Left kidney (tissue), 2 donors: ENCODE data around the gene POC1B. TPM values are rescaled to one million over a fixed set of nuclear protein-coding genes. Genes with fewer than 3 reads are reported as not detected.
A peak's percentile ranks its signal among the peaks of the same experiment; 100 is the strongest.
"Not testable (repeated sequence)": the region's sequence is repeated elsewhere in the genome, so short reads cannot be mapped to it uniquely, and the experiment has no call there.

Experiments used
- DNase-seq: peaks from one replicate; pipeline ENCODE4 v3.0.0-alpha.2; 2013
- polyA plus RNA-seq: library from polyadenylated mRNA; unstranded; fragments of 120-200 nt; gene quantifications from one replicate; pipeline ENCODE4 v1.2.1, GENCODE V29; 2013; ENCODE audit not compliant: insufficient read length

Gene POC1B
- polyA plus RNA-seq, 1 donor, result 24.8 TPM

DNA sequence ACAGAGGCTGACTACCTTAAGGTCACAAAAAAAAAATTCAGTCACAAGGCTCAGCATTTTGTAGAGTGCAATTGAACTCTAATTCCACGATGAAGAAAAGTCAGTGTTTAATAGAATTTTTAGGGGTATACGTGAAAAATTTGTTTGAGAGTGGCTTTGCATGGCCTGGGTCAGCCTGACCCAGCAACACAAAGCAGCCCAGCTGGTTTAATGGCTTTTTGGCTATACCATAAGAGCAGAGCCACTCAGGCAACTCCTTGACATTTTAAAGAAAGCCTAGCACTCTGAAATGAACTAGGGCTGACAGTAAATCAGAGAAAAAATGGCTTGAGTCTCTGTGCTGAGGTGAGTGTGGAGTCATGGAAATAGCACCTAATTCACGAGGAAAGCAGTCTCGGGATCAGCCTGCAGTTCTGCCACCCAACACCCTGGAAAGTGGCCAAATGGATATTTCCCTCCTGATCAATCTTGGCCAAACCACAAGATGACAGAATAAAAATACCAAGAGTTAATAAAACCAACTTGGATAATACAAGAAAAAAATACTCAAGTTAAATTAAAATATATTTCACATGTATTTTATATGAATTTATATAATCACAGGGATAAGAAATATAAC lies 60.8 kb downstream of the POC1B start:
- no peak for DNase-seq

DNA sequence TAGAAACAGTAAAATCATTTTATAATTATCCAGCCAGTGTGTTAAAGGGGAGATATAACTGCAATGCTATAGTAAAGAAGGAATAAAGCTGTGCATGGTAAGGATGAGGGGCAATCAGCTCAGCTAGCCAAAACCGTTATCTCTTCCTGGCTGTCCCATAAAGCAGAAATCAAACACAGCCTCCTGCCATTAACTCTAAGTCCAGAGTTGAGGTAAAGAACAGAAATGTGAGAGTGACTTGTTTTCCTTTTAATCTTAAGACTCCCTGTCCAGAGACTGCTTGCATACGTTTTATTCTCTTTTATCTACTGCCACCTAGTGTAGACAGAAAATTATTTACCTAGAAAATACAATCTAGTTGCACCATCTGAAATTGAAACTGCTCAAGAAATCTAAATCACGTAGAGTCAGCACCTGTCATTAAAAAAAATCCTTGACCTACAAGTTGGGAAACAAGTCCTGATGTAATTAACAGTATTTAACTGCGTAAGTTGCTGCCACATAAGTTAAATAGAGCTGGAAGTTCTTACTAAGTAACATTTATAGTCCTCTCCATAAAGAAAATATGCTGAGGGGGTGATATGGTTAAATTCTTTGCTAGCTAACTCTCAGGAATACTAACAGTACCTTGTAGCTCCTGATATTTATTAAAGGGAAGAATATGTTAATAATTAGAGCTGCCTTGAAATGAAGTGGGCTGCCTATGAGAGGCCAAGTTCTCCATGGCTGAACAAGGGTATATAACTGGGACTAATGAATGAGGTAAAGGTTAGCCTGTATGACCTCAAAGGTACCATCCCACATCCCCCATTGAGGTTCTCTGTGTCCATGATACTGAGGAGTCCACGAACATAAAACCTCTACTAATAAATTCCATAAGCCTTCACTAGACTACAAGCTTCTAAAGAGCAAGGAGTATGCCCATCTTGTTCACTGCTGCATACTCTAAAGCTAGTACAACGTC lies 63.9 kb downstream of the POC1B start:
- DNase-seq, result peak; percentile 71

DNA sequence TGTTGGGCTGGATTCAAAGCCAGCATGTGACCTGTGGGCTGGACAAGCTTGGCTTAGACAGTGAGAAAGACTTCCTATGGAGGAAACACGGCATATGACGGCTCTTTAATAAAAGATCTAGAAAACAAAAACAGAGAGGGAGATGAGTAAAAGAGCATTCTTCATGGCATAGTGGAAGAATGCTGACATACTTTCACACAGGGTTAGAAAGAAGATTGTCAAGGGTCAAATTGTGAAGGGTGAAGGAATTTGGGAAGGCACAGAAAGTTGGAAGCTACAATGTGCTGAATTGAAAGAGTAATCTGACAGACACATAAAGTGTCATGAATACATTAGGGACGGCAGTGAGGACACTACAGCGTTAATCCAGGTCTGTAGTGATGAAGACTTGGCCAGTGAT lies 64.7 kb downstream of the POC1B start:
- no peak for DNase-seq

DNA sequence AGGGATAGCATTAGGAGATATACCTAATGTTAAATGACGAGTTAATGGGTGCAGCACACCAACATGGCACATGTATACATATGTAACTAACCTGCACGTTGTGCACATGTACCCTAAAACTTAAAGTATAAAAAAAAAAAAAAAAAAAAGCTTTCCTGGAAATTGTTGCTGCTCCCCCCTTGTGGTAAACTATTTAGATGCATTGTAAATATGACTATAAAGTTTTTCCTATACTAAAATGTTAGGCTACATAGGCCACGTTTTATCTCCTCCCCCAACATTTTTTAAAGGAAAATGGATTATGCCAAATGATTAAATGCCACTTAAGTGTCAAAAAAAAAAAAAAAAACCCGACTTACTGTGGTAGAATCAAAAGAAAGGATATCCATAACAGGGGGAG lies 66.6 kb downstream of the POC1B start:
- DNase-seq, result not testable (repeated sequence)

DNA sequence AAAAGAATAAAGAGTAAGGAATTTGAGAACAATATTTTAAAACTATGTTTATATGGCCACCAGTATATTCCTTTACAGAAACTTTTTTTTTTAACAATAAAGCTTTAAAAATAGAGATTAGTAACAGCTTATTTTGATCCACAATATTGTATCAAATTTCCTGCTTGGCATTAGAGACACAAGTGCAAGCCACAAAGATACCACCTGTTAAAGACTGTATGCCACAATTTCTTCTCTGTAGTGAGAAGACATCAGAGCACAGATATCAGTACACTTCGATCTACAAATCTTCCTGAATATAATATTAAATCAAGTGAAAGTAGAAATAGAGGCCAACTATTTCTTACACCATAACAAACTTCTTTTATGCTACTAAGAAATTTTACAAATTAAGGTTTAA lies 69.3 kb downstream of the POC1B start:
- no peak for DNase-seq

DNA sequence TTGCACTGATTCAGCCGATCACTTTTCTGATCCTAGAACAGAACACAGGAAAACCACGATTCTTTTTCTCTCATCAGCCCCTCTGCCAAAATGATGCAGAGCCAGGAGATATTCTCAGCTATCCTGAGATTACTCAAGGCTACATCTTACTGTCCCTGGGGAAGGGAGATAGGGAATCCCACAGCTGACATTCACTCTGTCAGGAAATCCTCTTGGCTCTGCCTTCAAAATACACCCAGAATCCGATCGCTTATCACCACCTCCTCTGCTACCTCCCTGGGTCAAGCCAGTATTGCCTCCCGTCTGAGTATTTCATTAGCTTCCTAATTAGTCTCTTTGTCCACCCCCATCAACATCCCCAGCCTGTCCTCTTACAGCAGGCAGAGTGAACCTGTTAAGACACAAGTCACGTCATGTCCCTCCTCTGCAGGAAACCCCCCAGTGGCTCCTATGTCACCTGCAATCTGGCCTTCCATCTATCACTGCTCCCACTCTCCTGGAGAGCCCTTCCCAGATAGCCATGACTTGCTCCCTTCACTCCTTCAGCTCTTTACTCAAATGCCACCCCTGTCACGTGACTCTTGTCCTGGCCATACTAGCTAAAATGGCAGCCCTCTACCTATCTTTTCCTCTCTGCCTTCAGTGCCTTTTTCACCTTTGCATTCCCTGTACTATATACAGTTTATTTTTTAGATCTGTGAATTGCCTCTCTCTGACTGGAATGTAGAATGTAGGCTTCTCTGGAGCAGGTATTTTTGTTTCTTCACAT lies 71.6 kb downstream of the POC1B start:
- no peak for DNase-seq

DNA sequence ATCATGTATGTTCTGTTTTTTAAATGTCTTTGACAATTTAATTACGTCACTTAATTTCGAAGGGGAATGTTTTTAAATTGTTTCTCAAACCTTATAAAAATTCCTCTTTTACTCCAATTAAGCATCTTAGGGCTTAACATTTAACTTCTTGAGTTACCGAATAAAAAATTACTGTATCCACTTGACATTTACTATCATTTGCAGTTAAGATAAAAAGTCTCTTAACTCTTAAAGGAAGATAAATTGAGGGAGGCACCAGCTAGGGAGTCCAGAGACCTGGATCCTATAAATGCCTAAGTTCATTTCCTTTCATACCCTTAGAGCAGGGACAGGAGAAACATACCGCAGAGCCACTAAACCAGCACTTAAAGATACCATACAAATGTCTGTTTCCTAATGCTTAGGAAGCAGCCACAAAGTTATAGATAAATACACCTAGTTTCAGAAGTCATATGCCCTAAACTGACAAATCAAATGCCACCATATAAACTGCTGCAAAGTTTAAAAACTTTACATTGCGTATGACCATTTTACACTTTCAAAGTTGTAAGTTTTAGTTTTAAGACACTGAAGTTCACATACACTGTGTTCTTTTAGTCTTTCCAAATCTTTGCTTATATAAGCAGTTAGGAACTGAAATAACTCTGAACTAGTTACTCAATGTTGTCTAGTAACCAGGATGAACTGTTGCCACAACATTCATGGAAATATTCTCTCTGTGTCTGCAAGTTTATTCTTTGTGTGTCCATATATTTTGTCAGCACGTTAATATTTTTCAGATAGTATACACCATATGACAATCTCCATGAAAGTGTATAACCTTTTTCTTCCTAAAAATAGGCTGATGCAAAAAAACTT lies 72.5 kb downstream of the POC1B start:
- DNase-seq, result no peak

DNA sequence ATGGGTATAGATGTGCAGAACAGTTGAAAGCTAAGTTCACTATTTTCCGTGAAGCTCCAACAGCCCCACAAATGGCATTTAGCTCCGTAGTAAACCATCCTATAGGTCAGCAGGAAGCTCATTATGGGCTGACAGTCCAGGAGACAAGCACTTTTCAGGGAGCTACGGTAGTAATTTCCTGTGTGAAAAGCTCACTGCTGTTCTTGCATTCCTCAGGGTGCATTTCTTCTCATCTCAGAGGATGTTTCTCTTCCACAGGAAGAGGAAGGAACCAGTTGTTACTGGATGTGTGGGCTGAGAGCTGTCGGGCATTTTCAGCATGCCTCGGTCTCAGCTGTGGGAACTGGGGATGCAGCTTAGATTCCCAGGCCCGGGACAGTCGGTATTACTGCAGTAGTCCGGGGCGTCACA lies 74.0 kb downstream of the POC1B start:
- no peak for DNase-seq

DNA sequence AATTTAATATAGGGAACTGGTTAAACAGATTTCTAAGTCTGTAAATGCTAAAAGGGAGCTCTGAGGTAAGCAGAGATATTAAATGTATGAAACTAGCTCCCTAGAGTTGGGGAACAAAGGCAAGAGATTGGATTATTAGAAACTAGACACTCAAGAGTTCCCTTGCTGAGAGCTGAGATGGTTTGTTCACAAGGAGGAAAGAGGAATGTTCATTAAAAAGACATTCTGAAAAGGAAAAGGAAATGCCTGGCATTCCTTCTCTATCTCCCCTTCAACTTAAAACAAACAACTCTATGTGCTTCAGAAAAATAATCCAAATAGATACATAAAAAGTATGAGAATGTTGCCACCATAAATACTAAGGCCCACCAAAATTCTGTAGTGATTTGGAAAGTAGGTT lies 74.9 kb downstream of the POC1B start:
- DNase-seq, result no peak

DNA sequence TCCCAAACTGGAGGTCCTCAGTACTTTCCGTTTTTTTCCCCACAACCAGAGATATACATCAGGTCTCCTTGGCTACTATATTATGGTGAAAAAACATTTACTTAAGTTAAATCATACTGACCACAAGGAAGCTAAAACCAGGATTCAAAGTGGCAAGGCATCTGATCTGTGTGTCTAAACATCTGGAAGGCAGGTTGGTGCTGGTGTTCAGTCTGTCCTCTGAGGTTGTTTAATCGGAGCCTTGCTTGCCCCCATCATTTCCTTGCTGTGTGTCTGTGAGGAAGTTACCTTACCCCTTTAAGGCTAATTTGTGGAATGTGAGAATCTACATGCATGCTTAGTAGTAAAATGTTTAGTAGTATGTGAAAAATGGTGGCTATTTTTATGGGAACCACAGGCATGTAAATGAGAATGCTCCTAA lies 76.9 kb downstream of the POC1B start:
- no peak for DNase-seq

DNA sequence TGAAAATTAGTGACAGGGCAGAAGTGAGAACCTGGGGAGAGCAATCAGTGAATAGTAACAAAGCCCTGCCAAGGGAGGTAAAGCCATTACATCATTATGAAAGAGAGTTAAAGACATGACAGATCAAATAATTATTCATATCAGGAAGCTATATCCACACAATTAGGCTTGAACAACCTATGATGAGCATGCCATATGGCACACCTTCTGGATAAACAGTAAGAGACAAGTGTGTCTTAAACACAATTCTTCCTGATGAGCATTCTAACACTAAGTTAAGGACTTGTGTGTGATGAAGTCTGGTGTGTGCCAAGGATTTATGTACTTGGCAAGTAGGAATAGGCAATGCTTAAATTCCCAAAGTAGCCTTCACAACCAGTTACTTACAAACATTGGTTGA lies 77.3 kb downstream of the POC1B start:
- DNase-seq, result no peak

DNA sequence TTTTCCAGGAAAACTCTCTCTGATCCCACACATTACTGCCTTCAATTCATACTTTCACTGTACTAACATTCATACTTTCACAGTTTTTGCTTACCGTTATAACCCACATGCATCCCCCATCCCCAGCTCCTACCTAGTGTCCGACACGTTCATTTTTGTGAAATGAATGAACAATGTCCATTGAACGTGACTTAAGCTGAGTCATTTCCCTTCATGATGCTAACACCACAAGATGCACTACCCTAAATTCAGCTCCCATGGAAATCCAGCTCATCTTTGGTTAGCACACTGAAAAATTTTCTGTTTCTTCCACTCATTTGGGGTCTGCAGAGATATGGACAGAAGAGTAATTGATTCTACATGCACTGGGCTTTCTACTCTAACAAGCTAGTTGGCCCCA lies 85.9 kb downstream of the POC1B start:
- DNase-seq, result no peak

DNA sequence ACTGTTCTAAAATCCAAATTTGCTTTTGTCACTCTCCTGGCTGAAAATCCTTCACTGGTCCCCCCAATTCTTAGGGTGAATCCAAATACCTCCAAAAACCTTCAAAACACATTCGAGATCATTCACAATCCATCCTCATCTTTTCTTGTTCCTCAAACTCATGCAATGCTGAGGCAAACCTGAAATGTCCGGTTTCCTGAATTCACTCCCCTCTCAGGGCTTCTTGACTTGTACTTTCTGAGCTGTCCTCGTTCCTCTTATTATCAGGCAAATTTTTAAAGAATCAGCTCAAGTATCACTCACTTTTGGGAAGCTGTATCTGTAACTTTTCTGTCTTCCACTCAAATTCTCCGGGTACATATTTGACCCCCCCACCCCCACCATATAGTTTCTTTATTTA lies 88.6 kb downstream of the POC1B start:
- no peak for DNase-seq

DNA sequence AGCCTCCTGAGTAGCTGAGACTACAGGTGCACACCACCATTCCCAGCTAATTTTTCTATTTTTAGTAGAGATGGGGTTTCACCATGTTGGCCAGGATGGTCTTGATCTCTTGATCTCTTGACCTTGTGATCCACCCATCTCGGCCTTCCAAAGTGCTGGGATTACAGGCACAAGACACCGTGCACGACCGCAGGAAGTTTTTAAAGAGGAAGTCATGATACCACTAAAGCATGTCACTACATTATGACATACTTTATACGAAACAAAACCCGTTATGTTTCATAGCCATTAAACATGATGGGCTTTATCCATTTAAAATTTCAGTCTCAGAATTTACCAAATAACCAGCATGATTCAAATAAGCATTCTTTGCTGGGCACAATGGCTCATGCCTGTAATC lies 89.8 kb downstream of the POC1B start:
- no peak for DNase-seq

DNA sequence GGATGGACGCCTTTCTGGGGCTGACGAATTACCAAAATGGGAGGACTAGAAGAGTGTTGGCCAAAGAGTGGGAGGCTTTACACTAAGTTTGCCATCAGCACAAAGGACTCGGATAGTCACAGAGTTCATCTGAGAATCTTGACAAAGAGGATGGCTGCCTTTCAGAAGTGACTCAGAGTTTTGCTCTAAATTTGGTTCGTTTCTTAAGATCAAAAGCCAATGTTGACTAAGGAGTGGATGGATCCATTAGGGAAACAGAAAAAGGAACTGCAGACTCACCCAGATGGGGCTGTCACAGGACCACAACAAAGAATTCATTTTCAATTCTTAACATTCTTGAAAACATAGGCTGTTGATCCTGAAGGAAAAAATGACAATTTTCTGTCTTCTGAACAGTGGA lies 92.2 kb downstream of the POC1B start:
- DNase-seq, result no peak

DNA sequence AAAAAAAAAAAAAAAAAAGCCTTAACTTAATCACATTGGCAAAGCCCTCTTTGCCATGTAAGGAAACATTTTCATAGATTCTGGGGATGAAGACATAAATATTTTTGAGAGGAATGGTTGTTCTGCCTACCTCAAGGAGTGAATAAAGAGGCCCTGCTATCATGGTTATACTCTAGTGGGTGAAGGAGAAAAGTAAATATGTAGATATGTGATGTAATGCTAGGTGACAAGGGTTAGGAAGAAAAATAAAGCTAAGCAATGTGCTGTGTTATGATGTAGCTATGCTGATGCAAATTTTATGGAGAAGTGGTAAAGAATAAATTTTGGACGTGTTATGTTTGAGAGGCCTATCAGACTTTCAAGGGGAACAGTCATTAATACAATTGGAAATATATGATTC lies 93.5 kb downstream of the POC1B start:
- no peak for DNase-seq

DNA sequence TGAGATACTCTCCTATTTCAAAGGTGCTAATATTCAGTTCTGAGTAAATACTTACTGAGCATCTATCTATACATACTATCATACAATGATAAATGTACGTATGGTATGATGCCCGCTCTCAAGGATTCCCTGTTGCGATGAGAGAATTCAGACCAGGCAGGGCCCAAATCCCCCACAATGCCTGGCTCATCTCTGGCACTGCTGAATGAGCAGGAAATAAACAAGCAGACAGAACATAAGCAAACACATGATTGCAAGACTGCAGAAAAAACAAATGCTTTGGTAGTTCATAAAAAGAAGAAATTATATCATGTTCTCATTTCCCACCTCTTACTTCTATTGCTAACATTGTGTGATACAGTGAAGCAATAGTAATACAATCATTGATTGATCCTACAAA lies 96.3 kb downstream of the POC1B start:
- DNase-seq, result no peak

DNA sequence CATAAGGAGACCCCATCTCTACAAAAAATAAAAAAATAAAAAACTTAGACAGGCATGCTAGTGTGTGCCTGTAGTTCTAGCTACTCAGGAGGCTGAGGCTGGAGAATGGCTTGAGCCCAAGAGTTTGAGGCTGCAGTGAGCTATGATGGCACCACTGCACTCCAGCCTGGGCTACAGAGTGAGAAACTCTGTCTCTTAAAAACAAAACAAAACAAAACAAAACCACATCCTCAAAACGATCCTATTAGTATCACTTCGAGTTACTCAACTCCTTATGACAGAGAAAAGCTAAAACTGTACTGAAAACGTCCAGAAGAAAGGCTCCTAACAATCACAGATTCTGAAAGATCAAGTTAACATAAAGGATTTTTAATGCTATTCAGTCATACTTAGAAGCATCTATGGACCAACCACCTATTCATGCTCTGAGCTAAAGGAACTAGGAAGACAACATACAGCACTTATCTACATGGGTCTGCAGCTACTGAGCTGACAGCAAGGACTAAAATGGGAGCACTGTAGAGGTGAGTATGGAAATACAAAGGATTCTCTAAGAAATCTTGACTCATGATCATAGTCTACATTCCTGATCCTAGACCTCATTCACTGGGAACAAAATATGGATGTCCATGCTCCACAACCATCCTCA lies 98.2 kb downstream of the POC1B start:
- DNase-seq, result no peak

DNA sequence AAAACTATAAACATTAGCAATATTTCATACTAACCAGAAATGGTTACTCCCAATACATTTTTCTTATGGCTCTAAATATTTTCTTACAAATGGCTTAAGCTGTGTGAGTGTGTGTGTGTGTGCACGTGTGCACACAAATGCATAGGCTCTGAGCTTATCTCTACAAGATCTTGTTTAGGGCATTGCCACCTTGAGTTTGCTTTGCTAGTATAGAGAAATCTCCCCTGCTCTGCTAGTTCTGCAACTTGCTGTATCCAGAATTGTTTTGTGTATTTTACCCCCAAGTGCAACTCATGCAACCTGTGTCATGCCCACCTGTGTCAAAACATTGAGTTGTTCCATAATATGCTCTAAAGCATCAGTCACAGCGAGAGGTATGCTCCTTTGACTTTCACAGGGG lies 101.0 kb downstream of the POC1B start:
- no peak for DNase-seq

DNA sequence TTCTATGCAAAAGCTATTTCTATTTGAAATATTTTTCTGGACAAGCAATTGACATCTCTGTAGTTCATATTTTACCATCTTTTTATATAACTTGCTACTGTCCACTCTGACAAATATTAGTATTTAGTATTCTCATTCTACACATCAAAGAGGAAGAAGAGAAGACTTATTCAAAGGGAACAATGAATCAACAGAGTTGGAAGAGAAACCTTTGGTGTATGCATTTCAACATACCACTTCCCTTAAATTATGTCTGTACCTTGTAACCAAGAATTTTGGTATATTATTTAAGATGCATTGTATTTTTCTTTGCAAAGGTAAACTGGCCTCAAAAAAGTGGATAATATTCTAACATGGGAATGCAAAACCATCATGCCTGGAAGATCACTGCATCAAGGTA lies 101.5 kb downstream of the POC1B start:
- no peak for DNase-seq

DNA sequence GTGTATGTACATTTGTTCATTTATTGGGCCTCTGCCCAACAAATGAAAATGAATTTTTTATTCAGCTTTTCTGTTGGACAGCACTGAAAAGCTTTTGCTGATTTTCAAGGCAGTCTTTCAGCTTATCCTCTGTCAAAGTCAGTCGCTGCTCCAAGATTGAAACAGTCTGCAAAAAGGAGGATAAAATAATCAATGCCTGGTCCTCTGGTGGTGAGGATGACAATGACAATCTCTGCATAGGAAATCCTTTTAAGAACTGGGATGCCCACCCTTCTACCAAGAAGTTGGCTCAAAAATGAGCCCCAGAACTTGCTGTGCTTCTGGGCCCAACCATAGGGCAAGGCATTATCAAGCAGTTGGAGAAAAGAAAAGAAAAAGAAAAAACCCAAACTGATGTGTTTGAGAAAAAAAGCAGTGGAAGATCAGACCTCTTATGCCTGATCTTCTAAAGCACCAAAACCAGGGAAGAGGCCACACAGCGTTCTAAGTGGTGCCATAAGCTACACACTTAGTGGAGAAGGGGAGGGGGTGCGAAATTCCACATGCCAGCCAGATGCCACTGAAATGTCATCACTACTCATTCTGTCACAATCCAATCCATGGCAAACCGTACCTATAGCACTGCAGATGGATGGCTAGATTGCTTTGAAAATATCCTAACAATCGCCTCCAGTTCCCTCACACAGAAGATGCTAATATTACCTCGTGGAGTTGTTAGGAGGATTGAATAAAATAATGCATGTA lies 104.6 kb downstream of the POC1B start:
- no peak for DNase-seq
